ENCODE measurements around the gene GPRC5B.

DNA sequence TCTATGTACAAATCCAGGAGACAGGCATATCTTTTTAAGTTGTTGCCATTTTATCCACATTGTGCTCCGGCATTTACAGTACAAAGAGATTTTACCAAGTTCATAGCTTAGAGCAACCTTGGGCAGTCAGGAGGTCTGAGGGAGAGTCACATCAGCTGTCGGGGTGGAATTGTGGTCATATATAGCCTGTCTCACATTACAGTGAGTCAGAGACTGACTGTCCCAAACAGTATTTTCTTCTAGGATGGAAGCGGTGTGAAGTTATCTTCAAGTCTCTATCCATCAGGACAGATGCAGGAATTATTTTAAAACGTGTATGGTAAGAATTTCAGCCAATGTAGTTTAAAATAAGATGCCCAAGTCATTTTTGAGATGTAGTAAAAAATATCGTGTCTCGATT is 53.0 kb downstream of the GPRC5B start:
- TF ChIP-seq, protein P1, sequence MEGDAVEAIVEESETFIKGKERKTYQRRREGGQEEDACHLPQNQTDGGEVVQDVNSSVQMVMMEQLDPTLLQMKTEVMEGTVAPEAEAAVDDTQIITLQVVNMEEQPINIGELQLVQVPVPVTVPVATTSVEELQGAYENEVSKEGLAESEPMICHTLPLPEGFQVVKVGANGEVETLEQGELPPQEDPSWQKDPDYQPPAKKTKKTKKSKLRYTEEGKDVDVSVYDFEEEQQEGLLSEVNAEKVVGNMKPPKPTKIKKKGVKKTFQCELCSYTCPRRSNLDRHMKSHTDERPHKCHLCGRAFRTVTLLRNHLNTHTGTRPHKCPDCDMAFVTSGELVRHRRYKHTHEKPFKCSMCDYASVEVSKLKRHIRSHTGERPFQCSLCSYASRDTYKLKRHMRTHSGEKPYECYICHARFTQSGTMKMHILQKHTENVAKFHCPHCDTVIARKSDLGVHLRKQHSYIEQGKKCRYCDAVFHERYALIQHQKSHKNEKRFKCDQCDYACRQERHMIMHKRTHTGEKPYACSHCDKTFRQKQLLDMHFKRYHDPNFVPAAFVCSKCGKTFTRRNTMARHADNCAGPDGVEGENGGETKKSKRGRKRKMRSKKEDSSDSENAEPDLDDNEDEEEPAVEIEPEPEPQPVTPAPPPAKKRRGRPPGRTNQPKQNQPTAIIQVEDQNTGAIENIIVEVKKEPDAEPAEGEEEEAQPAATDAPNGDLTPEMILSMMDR (IDR thresholded peaks at IDR 0.05; ENCODE audit: low read length), result no peak
- TF ChIP-seq EZH2 (optimal IDR thresholded peaks at IDR 0.05; ENCODE audit: low read depth, low read length), result no peak
